Measurements from ENCODE around the gene ZNF674.

GRCh38 chrX:46574774-46575381 lies 29.7 kb upstream of the ZNF674 start:
- TF ChIP-seq POLR2A (IDR thresholded peaks at IDR 0.05), result no peak
- TF ChIP-seq, protein P1, sequence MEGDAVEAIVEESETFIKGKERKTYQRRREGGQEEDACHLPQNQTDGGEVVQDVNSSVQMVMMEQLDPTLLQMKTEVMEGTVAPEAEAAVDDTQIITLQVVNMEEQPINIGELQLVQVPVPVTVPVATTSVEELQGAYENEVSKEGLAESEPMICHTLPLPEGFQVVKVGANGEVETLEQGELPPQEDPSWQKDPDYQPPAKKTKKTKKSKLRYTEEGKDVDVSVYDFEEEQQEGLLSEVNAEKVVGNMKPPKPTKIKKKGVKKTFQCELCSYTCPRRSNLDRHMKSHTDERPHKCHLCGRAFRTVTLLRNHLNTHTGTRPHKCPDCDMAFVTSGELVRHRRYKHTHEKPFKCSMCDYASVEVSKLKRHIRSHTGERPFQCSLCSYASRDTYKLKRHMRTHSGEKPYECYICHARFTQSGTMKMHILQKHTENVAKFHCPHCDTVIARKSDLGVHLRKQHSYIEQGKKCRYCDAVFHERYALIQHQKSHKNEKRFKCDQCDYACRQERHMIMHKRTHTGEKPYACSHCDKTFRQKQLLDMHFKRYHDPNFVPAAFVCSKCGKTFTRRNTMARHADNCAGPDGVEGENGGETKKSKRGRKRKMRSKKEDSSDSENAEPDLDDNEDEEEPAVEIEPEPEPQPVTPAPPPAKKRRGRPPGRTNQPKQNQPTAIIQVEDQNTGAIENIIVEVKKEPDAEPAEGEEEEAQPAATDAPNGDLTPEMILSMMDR (IDR thresholded peaks at IDR 0.05), result no peak
- TF ChIP-seq EP300 (IDR thresholded peaks at IDR 0.05), result no peak
- no peak for TF ChIP-seq POLR2AphosphoS5 (IDR thresholded peaks at IDR 0.05)

Measured in stomach (tissue), 4 donors.